Measurements from ENCODE around the gene PLBD2. TPM values are rescaled to one million over a fixed set of nuclear protein-coding genes. Genes with fewer than 3 reads are reported as not detected.

Gene PLBD2
- total and polyA plus RNA-seq, 9 of the 15 experiments (the other 6 are each of a cell fraction or from before 2014, with no cell fraction given), result 2.4 to 37.4 (median 6.0) TPM

- TF ChIP-seq NFE2L1 (tag; IDR thresholded peaks at IDR 0.05; ENCODE audit: borderline replicate concordance, low read depth) (no peak), SRF (CRISPR knock-in tag; IDR thresholded peaks at IDR 0.05) (no peak), ESRRA (IDR thresholded peaks at IDR 0.05; ENCODE audit: borderline replicate concordance, low read depth) (no peak; the same call in 1 of the 2 replicates), CREB1 (IDR thresholded peaks at IDR 0.05) (peak; percentile 83; the same call in 1 of the 2 replicates), CREB1 (CRISPR knock-in tag; IDR thresholded peaks at IDR 0.05) (peak; percentile 83), TEAD2 (tag; IDR thresholded peaks at IDR 0.05) (no peak), HDAC6 (IDR thresholded peaks at IDR 0.05; ENCODE audit: low read depth, low read length) (no peak), ZC3H4 (CRISPR knock-in tag; IDR thresholded peaks at IDR 0.05; ENCODE audit: borderline replicate concordance) (0 out of 2 replicates have a peak, but pooled peaks have one; percentile 43), ZNF766 (CRISPR knock-in tag; conservative IDR thresholded peaks at IDR 0.05) (no peak), ILF3 (IDR thresholded peaks at IDR 0.05; ENCODE audit: borderline replicate concordance) (peak; percentile 71; the same call in 1 of the 2 replicates), NFRKB (IDR thresholded peaks at IDR 0.05; ENCODE audit: low read depth) (no peak), HNRNPK (IDR thresholded peaks at IDR 0.05; ENCODE audit: low read depth, low read length, poor library complexity, severe bottlenecking) (no peak), MYNN (IDR thresholded peaks at IDR 0.05) (no peak), MYNN (CRISPR knock-in tag; IDR thresholded peaks at IDR 0.05) (no peak)
- TF ChIP-seq, protein P1, sequence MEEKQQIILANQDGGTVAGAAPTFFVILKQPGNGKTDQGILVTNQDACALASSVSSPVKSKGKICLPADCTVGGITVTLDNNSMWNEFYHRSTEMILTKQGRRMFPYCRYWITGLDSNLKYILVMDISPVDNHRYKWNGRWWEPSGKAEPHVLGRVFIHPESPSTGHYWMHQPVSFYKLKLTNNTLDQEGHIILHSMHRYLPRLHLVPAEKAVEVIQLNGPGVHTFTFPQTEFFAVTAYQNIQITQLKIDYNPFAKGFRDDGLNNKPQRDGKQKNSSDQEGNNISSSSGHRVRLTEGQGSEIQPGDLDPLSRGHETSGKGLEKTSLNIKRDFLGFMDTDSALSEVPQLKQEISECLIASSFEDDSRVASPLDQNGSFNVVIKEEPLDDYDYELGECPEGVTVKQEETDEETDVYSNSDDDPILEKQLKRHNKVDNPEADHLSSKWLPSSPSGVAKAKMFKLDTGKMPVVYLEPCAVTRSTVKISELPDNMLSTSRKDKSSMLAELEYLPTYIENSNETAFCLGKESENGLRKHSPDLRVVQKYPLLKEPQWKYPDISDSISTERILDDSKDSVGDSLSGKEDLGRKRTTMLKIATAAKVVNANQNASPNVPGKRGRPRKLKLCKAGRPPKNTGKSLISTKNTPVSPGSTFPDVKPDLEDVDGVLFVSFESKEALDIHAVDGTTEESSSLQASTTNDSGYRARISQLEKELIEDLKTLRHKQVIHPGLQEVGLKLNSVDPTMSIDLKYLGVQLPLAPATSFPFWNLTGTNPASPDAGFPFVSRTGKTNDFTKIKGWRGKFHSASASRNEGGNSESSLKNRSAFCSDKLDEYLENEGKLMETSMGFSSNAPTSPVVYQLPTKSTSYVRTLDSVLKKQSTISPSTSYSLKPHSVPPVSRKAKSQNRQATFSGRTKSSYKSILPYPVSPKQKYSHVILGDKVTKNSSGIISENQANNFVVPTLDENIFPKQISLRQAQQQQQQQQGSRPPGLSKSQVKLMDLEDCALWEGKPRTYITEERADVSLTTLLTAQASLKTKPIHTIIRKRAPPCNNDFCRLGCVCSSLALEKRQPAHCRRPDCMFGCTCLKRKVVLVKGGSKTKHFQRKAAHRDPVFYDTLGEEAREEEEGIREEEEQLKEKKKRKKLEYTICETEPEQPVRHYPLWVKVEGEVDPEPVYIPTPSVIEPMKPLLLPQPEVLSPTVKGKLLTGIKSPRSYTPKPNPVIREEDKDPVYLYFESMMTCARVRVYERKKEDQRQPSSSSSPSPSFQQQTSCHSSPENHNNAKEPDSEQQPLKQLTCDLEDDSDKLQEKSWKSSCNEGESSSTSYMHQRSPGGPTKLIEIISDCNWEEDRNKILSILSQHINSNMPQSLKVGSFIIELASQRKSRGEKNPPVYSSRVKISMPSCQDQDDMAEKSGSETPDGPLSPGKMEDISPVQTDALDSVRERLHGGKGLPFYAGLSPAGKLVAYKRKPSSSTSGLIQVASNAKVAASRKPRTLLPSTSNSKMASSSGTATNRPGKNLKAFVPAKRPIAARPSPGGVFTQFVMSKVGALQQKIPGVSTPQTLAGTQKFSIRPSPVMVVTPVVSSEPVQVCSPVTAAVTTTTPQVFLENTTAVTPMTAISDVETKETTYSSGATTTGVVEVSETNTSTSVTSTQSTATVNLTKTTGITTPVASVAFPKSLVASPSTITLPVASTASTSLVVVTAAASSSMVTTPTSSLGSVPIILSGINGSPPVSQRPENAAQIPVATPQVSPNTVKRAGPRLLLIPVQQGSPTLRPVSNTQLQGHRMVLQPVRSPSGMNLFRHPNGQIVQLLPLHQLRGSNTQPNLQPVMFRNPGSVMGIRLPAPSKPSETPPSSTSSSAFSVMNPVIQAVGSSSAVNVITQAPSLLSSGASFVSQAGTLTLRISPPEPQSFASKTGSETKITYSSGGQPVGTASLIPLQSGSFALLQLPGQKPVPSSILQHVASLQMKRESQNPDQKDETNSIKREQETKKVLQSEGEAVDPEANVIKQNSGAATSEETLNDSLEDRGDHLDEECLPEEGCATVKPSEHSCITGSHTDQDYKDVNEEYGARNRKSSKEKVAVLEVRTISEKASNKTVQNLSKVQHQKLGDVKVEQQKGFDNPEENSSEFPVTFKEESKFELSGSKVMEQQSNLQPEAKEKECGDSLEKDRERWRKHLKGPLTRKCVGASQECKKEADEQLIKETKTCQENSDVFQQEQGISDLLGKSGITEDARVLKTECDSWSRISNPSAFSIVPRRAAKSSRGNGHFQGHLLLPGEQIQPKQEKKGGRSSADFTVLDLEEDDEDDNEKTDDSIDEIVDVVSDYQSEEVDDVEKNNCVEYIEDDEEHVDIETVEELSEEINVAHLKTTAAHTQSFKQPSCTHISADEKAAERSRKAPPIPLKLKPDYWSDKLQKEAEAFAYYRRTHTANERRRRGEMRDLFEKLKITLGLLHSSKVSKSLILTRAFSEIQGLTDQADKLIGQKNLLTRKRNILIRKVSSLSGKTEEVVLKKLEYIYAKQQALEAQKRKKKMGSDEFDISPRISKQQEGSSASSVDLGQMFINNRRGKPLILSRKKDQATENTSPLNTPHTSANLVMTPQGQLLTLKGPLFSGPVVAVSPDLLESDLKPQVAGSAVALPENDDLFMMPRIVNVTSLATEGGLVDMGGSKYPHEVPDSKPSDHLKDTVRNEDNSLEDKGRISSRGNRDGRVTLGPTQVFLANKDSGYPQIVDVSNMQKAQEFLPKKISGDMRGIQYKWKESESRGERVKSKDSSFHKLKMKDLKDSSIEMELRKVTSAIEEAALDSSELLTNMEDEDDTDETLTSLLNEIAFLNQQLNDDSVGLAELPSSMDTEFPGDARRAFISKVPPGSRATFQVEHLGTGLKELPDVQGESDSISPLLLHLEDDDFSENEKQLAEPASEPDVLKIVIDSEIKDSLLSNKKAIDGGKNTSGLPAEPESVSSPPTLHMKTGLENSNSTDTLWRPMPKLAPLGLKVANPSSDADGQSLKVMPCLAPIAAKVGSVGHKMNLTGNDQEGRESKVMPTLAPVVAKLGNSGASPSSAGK (IDR thresholded peaks at IDR 0.05), result no peak
- TF ChIP-seq, protein P2, sequence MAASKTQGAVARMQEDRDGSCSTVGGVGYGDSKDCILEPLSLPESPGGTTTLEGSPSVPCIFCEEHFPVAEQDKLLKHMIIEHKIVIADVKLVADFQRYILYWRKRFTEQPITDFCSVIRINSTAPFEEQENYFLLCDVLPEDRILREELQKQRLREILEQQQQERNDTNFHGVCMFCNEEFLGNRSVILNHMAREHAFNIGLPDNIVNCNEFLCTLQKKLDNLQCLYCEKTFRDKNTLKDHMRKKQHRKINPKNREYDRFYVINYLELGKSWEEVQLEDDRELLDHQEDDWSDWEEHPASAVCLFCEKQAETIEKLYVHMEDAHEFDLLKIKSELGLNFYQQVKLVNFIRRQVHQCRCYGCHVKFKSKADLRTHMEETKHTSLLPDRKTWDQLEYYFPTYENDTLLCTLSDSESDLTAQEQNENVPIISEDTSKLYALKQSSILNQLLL (CRISPR knock-in tag; IDR thresholded peaks at IDR 0.05; ENCODE audit: borderline replicate concordance), result no peak
These were observed at the start of gene PLBD2 (continued) for GRCh38 chr12:113358381-113359132.

Measured in K562 (cell line).